NCI-H82 (cell line): Measurements from ENCODE around the gene SUPT3H.

ENCODE experiments used
- DNase-seq: peaks from one replicate; lab custom pipeline; 2025; lab: John Stamatoyannopoulos, UW

SUPT3H gene

GRCh38 chr6:44837741-44838140 is 540.0 kb downstream of the SUPT3H start:
- no peak for DNase-seq

GRCh38 chr6:44837255-44837654 is 540.5 kb downstream of the SUPT3H start:
- no peak for DNase-seq

GRCh38 chr6:44833248-44833647 is 544.5 kb downstream of the SUPT3H start:
- no peak for DNase-seq

GRCh38 chr6:44831002-44831610 is 546.6 kb downstream of the SUPT3H start:
- DNase-seq, result peak; percentile 93

GRCh38 chr6:44829836-44830235 is 547.9 kb downstream of the SUPT3H start:
- no peak for DNase-seq

- peak; percentile 21 for DNase-seq
Observed at GRCh38 chr6:44828780-44829179, 549.0 kb downstream of the SUPT3H start.

GRCh38 chr6:44826025-44826676 is 551.6 kb downstream of the SUPT3H start:
- no peak for DNase-seq

- DNase-seq, result no peak
Observed at GRCh38 chr6:44825273-44825672, 552.5 kb downstream of the SUPT3H start.

GRCh38 chr6:44824567-44824966 is 553.2 kb downstream of the SUPT3H start:
- no peak for DNase-seq

GRCh38 chr6:44820759-44821158 is 557.0 kb downstream of the SUPT3H start:
- no peak for DNase-seq

- DNase-seq, result no peak
Observed at GRCh38 chr6:44820321-44820720, 557.4 kb downstream of the SUPT3H start.

- no peak for DNase-seq
Observed at GRCh38 chr6:44811456-44811855, 566.3 kb downstream of the SUPT3H start.

- no peak for DNase-seq
Observed at GRCh38 chr6:44809258-44809657, 568.5 kb downstream of the SUPT3H start.

GRCh38 chr6:44808148-44808547 is 569.6 kb downstream of the SUPT3H start:
- DNase-seq, result no peak

GRCh38 chr6:44806656-44807055 is 571.1 kb downstream of the SUPT3H start:
- peak; percentile 44 for DNase-seq

- DNase-seq, result no peak
Observed at GRCh38 chr6:44805238-44805846, 572.4 kb downstream of the SUPT3H start.

- DNase-seq, result no peak
Observed at GRCh38 chr6:44804546-44805159, 573.1 kb downstream of the SUPT3H start.

GRCh38 chr6:44804016-44804415 is 573.7 kb downstream of the SUPT3H start:
- no peak for DNase-seq

GRCh38 chr6:44800784-44801592 is 576.7 kb downstream of the SUPT3H start:
- DNase-seq, result peak; percentile 83

- DNase-seq, result peak; percentile 94
Observed at GRCh38 chr6:44800171-44800783, 577.5 kb downstream of the SUPT3H start.

- DNase-seq, result no peak
Observed at GRCh38 chr6:44797746-44798145, 580.0 kb downstream of the SUPT3H start.

- DNase-seq, result no peak
Observed at GRCh38 chr6:44795326-44795725, 582.4 kb downstream of the SUPT3H start.
